ENCODE data around the gene HSD17B2. TPM values are rescaled to one million over a fixed set of nuclear protein-coding genes. Genes with fewer than 3 reads are reported as not detected.

Gene HSD17B2
- total and polyA plus RNA-seq, 4 donors: 47.7 to 126 (median 103) TPM

DNA sequence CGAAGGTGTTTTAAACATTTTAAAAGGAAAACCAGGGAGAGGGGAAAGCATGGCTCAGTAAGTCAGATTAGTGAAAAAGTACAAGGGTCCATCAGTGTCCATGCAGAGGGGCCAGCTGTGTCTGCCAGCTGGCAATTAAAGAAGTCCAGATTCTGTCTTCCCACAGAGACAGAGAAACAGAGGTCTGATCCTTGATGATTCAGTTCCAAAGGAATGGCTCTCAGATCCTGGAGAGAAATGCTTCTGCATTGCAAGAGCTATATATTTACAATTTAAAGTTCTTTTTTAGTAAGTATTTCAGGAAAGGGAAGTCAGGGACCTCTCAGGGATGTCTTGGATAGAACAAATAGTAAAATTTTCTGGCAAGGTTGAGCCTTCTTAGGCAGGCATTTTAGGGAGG lies 56.2 kb downstream of the HSD17B2 start:
- no peak for DNase-seq (ENCODE audit: low spot score)
- H3K9me3 ChIP-seq (ENCODE audit: control insufficient read depth in 4 of 4, low read length in 3 of 4): no peaks in the 10 kb centered on the region
- TF ChIP-seq SP1 (IDR thresholded peaks at IDR 0.05) (no peak), FOXA1 (IDR thresholded peaks at IDR 0.05) (no peak), HNF4A (conservative IDR thresholded peaks at IDR 0.05) (no peak), HNF4G (IDR thresholded peaks at IDR 0.05) (no peak), NR2F2 (IDR thresholded peaks at IDR 0.05) (no peak), YY1 (IDR thresholded peaks at IDR 0.05) (no peak)
- TF ChIP-seq, protein P1, sequence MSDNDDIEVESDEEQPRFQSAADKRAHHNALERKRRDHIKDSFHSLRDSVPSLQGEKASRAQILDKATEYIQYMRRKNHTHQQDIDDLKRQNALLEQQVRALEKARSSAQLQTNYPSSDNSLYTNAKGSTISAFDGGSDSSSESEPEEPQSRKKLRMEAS (IDR thresholded peaks at IDR 0.05): no peak
- 98% methylated on average over 1 of the region's 1 CpG for WGBS
- no peaks in the 10 kb centered on the region for H3K27me3 ChIP-seq (ENCODE audit: control insufficient read depth in 4 of 4, insufficient read depth in 4 of 4, low read length in 3 of 4)
- H3K4me3 ChIP-seq (ENCODE audit: low read depth in 1 of 3, low read length in 3 of 3): no peak overlapping the region
- H3K9ac ChIP-seq (ENCODE audit: low read depth in 1 of 2, low read length in 2 of 2): no peak overlapping the region
- peaks cover 3 to 44% (median 27%) of the 10 kb centered on the region in 4 donors for H3K36me3 ChIP-seq (ENCODE audit: control insufficient read depth in 4 of 4, insufficient read depth in 3 of 4, low read depth in 1 of 4, low read length in 3 of 4)
- peaks cover 2 to 29% (median 15%) of the 10 kb centered on the region in 4 donors for H3K4me1 ChIP-seq (ENCODE audit: control insufficient read depth in 4 of 4, insufficient read depth in 4 of 4, low read length in 3 of 4)
- no peak overlapping the region for H3K27ac ChIP-seq (ENCODE audit: low read depth in 1 of 2, low read length in 2 of 2)

DNA sequence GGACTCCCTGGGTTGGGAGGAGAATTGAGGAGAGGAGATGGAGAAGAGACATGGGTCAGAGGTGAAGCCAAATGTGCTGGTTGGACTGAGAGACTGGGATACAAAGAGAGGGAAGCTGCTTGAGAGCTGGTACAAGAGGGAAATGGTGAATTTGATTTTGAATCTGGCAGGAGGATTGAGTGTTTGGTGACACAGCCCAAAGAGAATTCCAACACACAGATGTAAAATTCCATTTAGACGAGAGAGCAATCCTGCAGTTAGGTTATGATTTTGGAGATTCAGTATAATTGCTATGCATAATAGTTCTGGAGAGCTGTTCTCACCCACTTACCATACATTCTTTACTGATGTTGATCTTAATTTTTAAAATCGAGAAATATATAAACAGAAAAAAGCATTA lies 57.7 kb downstream of the HSD17B2 start:
- no peaks in the 10 kb centered on the region for H3K27me3 ChIP-seq (ENCODE audit: control insufficient read depth in 4 of 4, insufficient read depth in 4 of 4, low read length in 3 of 4)
- TF ChIP-seq, protein P2, sequence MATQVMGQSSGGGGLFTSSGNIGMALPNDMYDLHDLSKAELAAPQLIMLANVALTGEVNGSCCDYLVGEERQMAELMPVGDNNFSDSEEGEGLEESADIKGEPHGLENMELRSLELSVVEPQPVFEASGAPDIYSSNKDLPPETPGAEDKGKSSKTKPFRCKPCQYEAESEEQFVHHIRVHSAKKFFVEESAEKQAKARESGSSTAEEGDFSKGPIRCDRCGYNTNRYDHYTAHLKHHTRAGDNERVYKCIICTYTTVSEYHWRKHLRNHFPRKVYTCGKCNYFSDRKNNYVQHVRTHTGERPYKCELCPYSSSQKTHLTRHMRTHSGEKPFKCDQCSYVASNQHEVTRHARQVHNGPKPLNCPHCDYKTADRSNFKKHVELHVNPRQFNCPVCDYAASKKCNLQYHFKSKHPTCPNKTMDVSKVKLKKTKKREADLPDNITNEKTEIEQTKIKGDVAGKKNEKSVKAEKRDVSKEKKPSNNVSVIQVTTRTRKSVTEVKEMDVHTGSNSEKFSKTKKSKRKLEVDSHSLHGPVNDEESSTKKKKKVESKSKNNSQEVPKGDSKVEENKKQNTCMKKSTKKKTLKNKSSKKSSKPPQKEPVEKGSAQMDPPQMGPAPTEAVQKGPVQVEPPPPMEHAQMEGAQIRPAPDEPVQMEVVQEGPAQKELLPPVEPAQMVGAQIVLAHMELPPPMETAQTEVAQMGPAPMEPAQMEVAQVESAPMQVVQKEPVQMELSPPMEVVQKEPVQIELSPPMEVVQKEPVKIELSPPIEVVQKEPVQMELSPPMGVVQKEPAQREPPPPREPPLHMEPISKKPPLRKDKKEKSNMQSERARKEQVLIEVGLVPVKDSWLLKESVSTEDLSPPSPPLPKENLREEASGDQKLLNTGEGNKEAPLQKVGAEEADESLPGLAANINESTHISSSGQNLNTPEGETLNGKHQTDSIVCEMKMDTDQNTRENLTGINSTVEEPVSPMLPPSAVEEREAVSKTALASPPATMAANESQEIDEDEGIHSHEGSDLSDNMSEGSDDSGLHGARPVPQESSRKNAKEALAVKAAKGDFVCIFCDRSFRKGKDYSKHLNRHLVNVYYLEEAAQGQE (IDR thresholded peaks at IDR 0.05): no peak
- no peak for TF ChIP-seq RAD21 (IDR thresholded peaks at IDR 0.05)
- TF ChIP-seq YY1 (IDR thresholded peaks at IDR 0.05): no peak
- TF ChIP-seq EGR1 (IDR thresholded peaks at IDR 0.05; ENCODE audit: low read depth in 2 of 2): no peak
- no peak for TF ChIP-seq FOXA1 (IDR thresholded peaks at IDR 0.05)
- TF ChIP-seq, protein P3, sequence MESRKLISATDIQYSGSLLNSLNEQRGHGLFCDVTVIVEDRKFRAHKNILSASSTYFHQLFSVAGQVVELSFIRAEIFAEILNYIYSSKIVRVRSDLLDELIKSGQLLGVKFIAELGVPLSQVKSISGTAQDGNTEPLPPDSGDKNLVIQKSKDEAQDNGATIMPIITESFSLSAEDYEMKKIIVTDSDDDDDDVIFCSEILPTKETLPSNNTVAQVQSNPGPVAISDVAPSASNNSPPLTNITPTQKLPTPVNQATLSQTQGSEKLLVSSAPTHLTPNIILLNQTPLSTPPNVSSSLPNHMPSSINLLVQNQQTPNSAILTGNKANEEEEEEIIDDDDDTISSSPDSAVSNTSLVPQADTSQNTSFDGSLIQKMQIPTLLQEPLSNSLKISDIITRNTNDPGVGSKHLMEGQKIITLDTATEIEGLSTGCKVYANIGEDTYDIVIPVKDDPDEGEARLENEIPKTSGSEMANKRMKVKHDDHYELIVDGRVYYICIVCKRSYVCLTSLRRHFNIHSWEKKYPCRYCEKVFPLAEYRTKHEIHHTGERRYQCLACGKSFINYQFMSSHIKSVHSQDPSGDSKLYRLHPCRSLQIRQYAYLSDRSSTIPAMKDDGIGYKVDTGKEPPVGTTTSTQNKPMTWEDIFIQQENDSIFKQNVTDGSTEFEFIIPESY (IDR thresholded peaks at IDR 0.05): no peak
- no peak for TF ChIP-seq RXRA (IDR thresholded peaks at IDR 0.05)
- TF ChIP-seq, protein P4, sequence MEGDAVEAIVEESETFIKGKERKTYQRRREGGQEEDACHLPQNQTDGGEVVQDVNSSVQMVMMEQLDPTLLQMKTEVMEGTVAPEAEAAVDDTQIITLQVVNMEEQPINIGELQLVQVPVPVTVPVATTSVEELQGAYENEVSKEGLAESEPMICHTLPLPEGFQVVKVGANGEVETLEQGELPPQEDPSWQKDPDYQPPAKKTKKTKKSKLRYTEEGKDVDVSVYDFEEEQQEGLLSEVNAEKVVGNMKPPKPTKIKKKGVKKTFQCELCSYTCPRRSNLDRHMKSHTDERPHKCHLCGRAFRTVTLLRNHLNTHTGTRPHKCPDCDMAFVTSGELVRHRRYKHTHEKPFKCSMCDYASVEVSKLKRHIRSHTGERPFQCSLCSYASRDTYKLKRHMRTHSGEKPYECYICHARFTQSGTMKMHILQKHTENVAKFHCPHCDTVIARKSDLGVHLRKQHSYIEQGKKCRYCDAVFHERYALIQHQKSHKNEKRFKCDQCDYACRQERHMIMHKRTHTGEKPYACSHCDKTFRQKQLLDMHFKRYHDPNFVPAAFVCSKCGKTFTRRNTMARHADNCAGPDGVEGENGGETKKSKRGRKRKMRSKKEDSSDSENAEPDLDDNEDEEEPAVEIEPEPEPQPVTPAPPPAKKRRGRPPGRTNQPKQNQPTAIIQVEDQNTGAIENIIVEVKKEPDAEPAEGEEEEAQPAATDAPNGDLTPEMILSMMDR (IDR thresholded peaks at IDR 0.05; ENCODE audit: low read depth, low read length, missing input control): no peak
- no peak for TF ChIP-seq NR2F2 (IDR thresholded peaks at IDR 0.05)
- TF ChIP-seq, protein P5, sequence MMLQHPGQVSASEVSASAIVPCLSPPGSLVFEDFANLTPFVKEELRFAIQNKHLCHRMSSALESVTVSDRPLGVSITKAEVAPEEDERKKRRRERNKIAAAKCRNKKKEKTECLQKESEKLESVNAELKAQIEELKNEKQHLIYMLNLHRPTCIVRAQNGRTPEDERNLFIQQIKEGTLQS (IDR thresholded peaks at IDR 0.05): no peak
- no peak for TF ChIP-seq FOXA2 (IDR thresholded peaks at IDR 0.05)
- no peak for TF ChIP-seq HNF4A (conservative IDR thresholded peaks at IDR 0.05)
- no peak for TF ChIP-seq GABPA (IDR thresholded peaks at IDR 0.05 in 1 of 2, conservative IDR thresholded peaks at IDR 0.05 in 1 of 2)
- H3K36me3 ChIP-seq (ENCODE audit: control insufficient read depth in 4 of 4, insufficient read depth in 3 of 4, low read depth in 1 of 4, low read length in 3 of 4): peaks cover 3 to 44% (median 27%) of the 10 kb centered on the region in 4 donors
- no peak overlapping the region for H3K27ac ChIP-seq (ENCODE audit: low read depth in 1 of 2, low read length in 2 of 2)
- no peak for DNase-seq (ENCODE audit: low spot score)
- 95% methylated on average over 2 of the region's 2 CpGs for WGBS
- peaks cover under 1 to 14% (median 7%) of the 10 kb centered on the region in 4 donors for H3K4me1 ChIP-seq (ENCODE audit: control insufficient read depth in 4 of 4, insufficient read depth in 4 of 4, low read length in 3 of 4)
- H3K9me3 ChIP-seq (ENCODE audit: control insufficient read depth in 4 of 4, low read length in 3 of 4): no peaks in the 10 kb centered on the region
- H3K4me3 ChIP-seq (ENCODE audit: low read depth in 1 of 3, low read length in 3 of 3): no peak overlapping the region
- no peak overlapping the region for H3K9ac ChIP-seq (ENCODE audit: low read depth in 1 of 2, low read length in 2 of 2)
